BE2C (cell line): Measurements from ENCODE around the gene TRIP4.

ENCODE experiments used
- DNase-seq: peaks from one replicate; pipeline ENCODE4 v3.0.0-alpha.2; 2020
- H3K27me3 ChIP-seq: fragments of 250-450 bp; sonication (Bioruptor Pico); 2 replicates; pipeline ENCODE4 v1.5.1; 2020; ENCODE audit warnings: mild to moderate bottlenecking
- H3K36me3 ChIP-seq: fragments of 250-450 bp; sonication (Bioruptor Pico); 2 replicates; pipeline ENCODE4 v1.5.1; 2020; ENCODE audit warnings: mild to moderate bottlenecking
- H3K4me1 ChIP-seq: fragments of 250-450 bp; sonication (Bioruptor Pico); 2 replicates; pipeline ENCODE4 v1.5.1; 2020
- H3K4me3 ChIP-seq: 2 replicates; pipeline ENCODE4 v1.5.1; 2011; ENCODE audit warnings: low read depth, low read length
- H3K9me3 ChIP-seq: fragments of 250-450 bp; sonication (Bioruptor Pico); 2 replicates; pipeline ENCODE4 v1.5.1; 2020
- TF ChIP-seq, protein P1 (sequence below): IDR thresholded peaks from 2 replicates; pipeline ENCODE4 v1.5.1; 2012; ENCODE audit warnings: mild to moderate bottlenecking, low read depth, low read length

The TRIP4 gene

DNA sequence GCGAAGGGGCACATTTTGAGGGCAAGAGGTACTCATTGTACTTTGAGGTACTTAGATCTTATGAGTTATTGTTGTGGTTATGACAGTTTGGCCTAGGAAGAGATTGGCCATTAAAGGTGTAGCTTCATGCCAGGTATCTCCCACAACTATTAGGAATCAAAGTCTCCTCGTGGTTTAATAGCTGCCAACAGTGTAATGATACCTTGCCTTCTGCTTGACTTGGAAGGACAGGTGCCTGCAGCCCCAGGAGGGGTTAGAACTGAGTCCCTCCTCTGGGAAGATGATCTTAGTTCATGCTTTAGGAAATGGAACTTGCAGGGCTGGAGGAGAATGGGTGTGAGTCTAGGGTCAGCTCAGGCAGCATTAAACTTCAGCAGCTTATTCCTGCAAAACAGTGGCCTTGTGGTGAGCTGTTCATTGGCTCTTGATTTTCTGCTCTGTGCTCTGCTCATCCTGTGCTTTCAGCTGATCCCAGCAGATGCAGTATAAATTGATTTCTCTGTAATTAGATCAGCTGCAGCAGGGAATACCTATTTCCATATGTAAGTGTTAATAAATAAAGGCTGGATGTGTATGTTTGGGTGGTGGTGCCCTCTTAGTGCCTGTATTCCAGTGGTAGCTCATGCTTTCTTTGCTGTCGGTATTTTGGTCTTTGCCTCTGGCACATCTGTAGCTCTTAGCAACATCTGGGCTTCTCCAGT lies 113.2 kb downstream of the TRIP4 start:
- TF ChIP-seq, protein P1, sequence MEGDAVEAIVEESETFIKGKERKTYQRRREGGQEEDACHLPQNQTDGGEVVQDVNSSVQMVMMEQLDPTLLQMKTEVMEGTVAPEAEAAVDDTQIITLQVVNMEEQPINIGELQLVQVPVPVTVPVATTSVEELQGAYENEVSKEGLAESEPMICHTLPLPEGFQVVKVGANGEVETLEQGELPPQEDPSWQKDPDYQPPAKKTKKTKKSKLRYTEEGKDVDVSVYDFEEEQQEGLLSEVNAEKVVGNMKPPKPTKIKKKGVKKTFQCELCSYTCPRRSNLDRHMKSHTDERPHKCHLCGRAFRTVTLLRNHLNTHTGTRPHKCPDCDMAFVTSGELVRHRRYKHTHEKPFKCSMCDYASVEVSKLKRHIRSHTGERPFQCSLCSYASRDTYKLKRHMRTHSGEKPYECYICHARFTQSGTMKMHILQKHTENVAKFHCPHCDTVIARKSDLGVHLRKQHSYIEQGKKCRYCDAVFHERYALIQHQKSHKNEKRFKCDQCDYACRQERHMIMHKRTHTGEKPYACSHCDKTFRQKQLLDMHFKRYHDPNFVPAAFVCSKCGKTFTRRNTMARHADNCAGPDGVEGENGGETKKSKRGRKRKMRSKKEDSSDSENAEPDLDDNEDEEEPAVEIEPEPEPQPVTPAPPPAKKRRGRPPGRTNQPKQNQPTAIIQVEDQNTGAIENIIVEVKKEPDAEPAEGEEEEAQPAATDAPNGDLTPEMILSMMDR, result no peak
- H3K4me3 ChIP-seq, result no peak overlapping the region
- H3K27me3 ChIP-seq, result no peaks in the 10 kb centered on the region
- no peaks in the 10 kb centered on the region for H3K9me3 ChIP-seq
- H3K4me1 ChIP-seq, result peaks cover 14% of the 10 kb centered on the region
- DNase-seq, result no peak
- H3K36me3 ChIP-seq, result peaks cover 28% of the 10 kb centered on the region

DNA sequence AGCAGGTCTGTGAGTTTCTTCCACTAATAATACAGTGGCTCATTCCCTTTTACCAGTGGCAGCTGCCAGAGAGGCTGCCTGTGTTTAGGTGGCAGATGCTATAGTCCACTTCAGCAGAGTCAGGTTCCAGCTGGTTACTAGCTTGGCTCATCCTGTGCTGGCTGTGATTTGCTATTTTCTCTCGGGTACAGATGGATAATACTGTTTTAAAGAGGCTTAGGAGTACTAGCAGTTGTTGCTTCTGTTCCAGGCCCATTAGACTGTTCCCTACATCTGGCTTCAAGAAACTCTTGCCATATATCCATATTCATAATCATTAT lies 113.7 kb downstream of the TRIP4 start:
- TF ChIP-seq, protein P1, result no peak
- Histone ChIP-seq H3K9me3 (no peaks in the 10 kb centered on the region), H3K27me3 (no peaks in the 10 kb centered on the region), H3K4me3 (no peak overlapping the region), H3K36me3 (peaks cover 25% of the 10 kb centered on the region), H3K4me1 (peaks cover 14% of the 10 kb centered on the region)
- peak; percentile 16 for DNase-seq

DNA sequence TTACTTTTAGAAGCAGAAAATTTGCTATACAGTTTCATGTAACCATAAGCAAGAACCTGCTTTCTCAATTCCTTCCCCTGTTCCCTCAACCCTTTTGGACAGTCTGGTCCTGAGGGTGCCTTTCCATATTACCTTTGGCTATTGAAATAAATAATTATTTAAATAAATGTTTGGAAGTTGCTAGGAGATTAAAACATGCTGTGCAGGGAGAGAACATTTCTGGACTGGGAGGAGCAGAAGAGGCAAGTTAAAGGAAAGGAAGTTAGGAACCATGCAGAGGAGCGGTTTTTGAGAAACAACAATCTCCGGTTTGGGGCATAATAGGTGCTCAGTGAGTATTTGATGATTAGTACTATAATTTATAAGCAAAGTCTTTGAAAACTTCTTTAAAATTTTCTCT lies 114.5 kb downstream of the TRIP4 start:
- peaks cover 21% of the 10 kb centered on the region for H3K4me1 ChIP-seq
- no peaks in the 10 kb centered on the region for H3K9me3 ChIP-seq
- H3K36me3 ChIP-seq, result peaks cover 25% of the 10 kb centered on the region
- TF ChIP-seq, protein P1, result no peak
- no peaks in the 10 kb centered on the region for H3K27me3 ChIP-seq
- no peak for DNase-seq
- no peak overlapping the region for H3K4me3 ChIP-seq

DNA sequence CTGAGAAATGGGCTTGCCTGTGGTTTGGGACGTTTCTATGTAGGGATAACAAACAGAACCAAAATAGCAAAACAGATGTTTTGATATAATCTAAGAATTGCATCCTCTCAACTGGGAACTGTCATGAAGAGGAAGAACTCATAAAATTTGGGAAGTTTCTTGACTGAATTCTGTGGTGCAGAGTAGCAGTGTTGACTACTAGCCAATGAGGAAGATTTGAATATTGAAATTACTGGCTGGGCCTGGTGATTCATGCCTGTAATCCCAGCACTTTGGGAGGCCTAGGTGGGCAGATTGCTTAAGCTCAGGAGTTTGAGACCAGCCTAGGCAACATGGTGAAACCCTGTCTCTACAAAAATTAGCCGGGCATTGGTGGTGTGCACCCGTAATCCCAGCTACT lies 114.9 kb downstream of the TRIP4 start:
- TF ChIP-seq, protein P1, result no peak
- H3K4me1 ChIP-seq, result peaks cover 21% of the 10 kb centered on the region
- H3K9me3 ChIP-seq, result no peaks in the 10 kb centered on the region
- DNase-seq, result no peak
- no peaks in the 10 kb centered on the region for H3K27me3 ChIP-seq
- H3K36me3 ChIP-seq, result peaks cover 25% of the 10 kb centered on the region
- H3K4me3 ChIP-seq, result no peak overlapping the region

DNA sequence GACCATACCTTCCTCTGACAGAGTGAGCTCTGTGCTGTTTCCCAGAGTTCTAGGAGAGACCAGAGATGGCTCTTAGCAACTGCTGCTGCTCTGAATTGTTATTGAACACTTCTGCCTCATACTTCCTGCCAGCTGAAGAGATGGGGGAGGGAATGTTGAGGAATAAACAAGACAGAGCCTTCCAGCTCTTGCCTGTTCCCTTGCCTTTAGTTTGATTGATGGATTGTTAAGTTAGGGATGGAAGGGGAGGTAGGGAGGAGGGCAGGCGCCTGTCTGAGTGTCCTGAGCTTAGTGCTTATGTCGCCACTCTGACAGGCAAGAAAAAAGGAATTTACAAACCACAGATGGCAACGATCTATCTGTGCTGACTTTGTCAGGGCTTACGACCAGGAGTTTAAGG lies 115.6 kb downstream of the TRIP4 start:
- H3K9me3 ChIP-seq, result no peaks in the 10 kb centered on the region
- TF ChIP-seq, protein P1, result no peak
- H3K4me3 ChIP-seq, result no peak overlapping the region
- no peak for DNase-seq
- peaks cover 25% of the 10 kb centered on the region for H3K36me3 ChIP-seq
- H3K27me3 ChIP-seq, result no peaks in the 10 kb centered on the region
- peaks cover 25% of the 10 kb centered on the region for H3K4me1 ChIP-seq

DNA sequence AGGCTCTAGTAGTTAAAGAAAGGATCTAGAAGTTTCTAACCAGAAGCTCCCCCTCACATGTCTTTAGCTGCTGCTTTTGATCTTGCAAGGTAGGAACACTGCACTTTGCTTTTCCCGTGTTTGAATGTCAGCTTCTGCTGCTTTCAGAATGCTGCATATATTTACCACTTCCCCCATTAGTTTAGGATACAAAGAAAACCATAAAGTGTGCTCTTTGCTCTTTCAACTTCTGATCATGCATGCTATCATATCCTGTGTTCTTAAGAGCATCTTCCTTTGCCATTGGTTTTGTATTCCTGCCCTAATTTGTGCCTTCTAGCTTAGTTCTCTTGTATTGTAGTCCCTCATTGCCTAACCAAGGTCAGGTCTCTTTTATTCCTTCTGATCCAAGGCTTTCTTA lies 116.0 kb downstream of the TRIP4 start:
- peaks cover 27% of the 10 kb centered on the region for H3K4me1 ChIP-seq

More for the DNA sequence above, 116.0 kb downstream of the TRIP4 start:
- no peaks in the 10 kb centered on the region for H3K9me3 ChIP-seq
- peaks cover 25% of the 10 kb centered on the region for H3K36me3 ChIP-seq
- DNase-seq, result no peak
- TF ChIP-seq, protein P1, result no peak
- H3K4me3 ChIP-seq, result no peak overlapping the region
- H3K27me3 ChIP-seq, result no peaks in the 10 kb centered on the region
